Activated CD4-positive, CD25-positive, alpha-beta regulatory T cell treated with anti-CD3 and anti-CD28 coated beads, Interleukin-2, amount 50 U/mL, for 16 hours (primary cell): ENCODE data around the gene LDB3.

Experiments used
- DNase-seq: peaks from one replicate; pipeline ENCODE4 v3.0.0-alpha.2; 2020; ENCODE audit warnings: low read depth, low spot score

The LDB3 gene

GRCh38 chr10:86759073-86759672 is 90.9 kb downstream of the LDB3 start:
- DNase-seq: no peak

DNA sequence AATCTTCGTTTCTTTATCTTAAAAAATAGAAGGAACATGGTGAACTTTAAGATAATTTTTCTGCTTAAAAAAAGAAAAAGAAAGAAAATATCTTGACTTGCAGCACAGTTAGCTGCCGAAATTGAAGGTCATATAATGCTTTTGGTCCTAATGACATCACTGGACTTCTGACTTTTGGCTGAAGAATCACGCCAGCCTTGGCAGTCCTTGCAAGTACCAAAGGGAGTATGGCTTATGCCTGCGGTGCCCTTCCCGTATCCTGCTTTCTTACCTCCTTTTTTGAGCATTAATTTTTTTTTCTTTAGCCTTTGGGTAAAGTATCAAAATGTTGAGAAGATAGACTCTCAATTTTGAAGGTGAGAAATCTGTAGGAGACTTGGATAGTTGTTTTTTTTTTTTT is 95.1 kb downstream of the LDB3 start:
- DNase-seq: no peak

DNA sequence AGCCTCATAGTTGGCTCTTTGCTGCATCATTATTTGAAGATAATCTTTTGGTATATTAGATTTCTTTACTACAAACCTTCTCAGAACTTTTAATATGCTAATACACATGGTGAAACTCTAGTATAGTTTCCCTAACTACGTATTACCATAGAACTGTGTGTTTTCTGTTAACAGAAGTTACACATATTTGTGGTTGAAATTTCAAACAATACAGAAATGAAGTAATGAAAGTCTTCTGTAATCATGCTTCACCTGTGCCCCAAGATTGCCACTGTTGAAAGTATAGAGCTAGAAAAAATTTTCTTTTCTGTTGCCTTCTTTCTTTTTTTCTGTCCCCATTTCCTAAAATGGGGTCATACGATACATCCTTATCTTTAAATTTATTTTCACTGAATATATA is 97.2 kb downstream of the LDB3 start:
- DNase-seq: no peak

- DNase-seq: no peak
Measured at GRCh38 chr10:86768412-86769062, 100.2 kb downstream of the LDB3 start.

- DNase-seq: no peak
Measured at GRCh38 chr10:86769991-86770390, 101.7 kb downstream of the LDB3 start.

DNA sequence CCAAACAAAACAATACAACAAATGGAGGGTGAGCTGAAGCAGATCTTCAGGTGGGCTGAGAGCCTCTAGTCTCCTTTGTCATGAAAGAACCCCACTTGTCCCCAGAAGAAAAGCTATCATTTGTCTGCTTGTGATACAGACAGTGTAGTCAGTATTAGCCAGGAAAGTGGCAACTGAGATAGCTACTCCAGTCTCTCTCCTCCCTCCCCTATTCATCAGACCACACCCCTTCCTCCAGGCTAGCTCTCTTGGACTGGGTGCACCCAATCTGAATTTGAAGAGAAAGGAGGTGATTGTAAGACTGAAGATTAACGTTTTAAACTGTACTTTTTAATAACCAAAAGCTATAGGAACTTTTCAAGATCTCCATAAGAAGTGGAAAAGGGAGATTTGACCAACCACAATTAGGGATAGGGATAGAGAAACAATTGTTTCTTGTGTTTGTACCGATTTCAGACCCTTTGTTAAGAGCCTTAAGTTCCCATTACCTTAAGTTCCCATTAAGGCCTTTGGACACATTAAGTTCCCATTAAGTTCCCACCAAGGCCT is 102.2 kb downstream of the LDB3 start:
- no peak for DNase-seq

GRCh38 chr10:86773498-86773897 is 105.2 kb downstream of the LDB3 start:
- DNase-seq: no peak

- DNase-seq: no peak
Measured at GRCh38 chr10:86775056-86775869, 107.0 kb downstream of the LDB3 start.

DNA sequence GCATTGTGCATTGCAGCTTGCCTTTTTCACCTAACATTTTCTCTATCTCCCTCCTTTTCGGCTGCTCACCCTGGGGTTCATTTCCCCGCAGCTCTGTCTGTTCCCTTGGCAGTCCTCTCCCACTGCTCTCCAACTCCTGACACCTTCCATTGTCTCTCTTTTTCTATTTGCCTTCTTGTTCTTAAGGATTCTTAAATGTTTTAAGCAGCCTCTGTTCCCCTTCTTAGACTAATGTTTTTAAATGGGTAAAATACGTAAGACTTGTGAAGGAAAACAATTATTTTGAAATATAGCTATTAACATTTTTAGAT is 107.5 kb downstream of the LDB3 start:
- no peak for DNase-seq

DNA sequence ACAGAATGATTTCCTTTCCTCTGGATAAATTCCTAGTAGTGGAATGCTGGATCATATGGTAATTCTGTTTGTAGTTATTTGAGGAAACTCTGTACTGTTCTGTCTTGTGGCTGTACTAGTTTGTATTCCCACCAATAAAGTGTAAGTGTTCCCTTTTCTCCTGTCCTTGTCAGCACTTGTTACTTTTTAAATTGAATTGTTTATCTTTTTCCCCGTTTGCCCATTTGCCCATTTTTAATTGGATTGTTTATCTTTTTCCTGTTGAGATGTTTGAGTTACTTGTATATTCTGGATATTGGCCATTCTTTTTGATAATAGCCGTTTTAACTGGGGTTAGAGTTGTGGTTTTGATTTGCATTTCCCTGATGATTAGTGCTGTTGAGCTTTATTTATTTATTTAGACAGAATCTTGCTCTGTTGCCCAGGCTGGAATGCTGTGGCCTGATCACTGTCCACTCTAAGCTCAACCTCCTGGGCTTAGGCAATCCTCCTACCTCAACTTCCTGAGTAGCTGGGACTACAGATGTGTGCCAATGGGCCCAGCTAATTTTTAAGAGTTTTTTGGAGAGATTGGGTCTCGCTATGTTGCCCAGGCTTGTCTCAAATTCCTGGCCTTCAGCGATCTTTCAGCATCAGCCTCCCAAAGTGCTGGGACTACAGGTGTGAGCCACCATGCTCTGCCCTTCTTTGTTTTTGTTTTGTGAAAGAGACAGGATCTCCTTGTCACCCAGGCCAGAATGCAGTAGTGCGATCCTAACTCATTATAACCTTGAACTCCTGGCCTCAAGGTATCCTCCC is 111.1 kb downstream of the LDB3 start:
- DNase-seq: no peak

- no peak for DNase-seq
Measured at GRCh38 chr10:86782701-86783418, 114.5 kb downstream of the LDB3 start.

DNA sequence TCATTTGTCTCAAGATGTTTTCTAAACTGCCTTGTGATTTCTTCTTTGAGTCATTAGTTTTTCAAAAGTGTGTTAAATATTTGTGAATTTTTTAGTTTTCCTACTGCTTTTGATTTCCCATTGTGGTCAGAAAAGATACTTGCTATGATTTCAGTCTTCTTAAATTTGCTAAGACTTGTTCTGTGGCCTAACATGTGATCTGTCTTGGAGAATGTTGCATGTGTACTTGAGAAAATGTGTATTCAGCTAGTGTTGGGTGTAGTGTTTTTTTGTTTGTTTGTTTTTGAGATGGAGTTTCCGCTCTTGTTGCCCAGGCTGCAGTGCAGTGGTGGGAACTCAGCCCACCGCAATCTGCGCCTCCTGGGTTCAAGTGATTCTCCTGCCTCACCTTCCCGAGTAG is 116.7 kb downstream of the LDB3 start:
- DNase-seq: no peak
